ENCODE measurements around the gene ZNF275.
"Not testable (repeated sequence)": the region's sequence is repeated elsewhere in the genome, so short reads cannot be mapped to it uniquely, and the experiment has no call there.

- not testable (repeated sequence) for TF ChIP-seq CTCF (IDR thresholded peaks at IDR 0.05; ENCODE audit: insufficient read depth, low read length, poor library complexity, severe bottlenecking); EZH2phosphoT487 (conservative IDR thresholded peaks at IDR 0.05; ENCODE audit: low read length)
These were observed 55.5 kb downstream of the ZNF275 start for GRCh38 chrX:153389460-153389768.

Data from SU-DHL-6 (cell line).